ENCODE measurements around the gene CSKMT.
"Not testable (repeated sequence)": the region's sequence is repeated elsewhere in the genome, so short reads cannot be mapped to it uniquely, and the experiment has no call there.

The CSKMT gene

GRCh38 chr11:62665075-62665598 is at the start of gene CSKMT, which contains the start of gene C11orf98:
CSKMT (plus strand) TSS chr11:62665312; CDS start chr11:62665880, 568 bp downstream.
C11orf98 (minus strand) TSS chr11:62665210; CDS start chr11:62665169, 41 bp downstream.
- DNase-seq (ENCODE audit: low spot score): peak; percentile 98

DNA sequence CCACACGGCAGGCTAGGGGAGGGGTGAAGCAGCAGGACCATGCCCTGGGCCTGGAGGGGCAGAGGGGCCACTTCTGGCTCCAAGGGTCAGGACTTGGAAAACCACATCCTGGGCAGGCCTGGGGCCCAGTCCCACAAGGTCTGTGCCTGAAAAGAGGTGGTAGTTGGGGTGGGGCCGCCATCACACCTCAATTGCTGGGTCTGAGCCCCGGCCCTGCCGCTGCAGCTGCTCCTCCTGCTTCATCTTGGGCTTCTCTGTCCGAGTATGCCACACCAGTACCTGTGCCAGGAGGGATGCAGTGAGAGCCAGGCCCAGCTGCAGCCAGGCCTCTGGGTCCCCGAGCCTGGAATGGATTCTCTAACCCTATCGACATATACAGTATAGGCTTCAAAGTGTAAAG is 49.6 kb upstream of the CSKMT start:
- no peak for DNase-seq (ENCODE audit: low spot score)

DNA sequence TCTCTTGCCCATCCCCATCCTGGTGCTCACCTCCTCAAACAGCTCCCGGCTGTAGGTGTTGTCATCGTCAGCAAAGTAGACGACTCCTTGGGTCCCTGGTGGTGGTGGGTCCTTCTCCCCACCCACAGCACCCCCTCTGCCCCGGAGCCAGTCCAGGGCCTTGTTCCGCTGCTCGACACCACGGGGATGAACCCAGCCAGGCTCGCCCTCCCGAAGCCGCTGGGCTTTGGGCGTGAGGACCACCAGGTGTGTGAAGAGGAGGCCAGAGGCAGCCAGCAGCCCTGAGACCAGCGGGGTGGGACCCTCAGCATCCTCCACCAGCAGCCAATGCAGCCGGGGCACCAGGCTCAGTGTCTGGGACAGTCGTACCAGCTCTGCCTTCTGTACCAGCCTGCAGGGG is 48.2 kb upstream of the CSKMT start:
- DNase-seq (ENCODE audit: low spot score): not testable (repeated sequence)

DNA sequence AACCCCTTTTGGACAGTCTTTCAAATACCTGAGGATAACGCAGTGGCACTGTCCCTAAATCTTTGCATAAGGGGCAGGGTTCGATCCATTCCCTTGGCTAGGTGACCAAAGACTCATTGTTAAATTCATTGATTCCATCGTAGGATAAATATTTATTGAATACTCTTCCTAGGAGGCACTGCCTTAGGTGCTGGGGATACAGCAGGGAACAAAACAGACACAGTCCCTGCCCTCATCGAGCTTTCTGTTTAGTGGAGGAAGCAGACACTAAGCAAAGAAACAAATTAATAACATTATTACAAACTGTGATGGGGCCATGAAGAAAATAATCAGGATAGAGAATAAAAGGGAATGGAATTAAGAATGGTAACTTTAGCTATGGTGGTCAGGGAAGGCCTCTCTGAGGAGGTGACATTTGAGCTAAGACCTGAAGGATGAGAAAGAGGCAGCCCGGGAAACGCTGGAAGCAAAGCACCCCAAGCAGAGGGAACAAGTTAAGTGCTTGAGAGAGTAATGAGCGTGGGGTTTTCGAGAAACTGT is 44.0 kb upstream of the CSKMT start:
- DNase-seq (ENCODE audit: low spot score): no peak

GRCh38 chr11:62621567-62622470 is 43.3 kb upstream of the CSKMT start, which contains the start of gene B3GAT3:
B3GAT3 (minus strand) TSS chr11:62621986; CDS start chr11:62621947, 39 bp downstream.
- peak; percentile 98 for DNase-seq (ENCODE audit: low spot score)

DNA sequence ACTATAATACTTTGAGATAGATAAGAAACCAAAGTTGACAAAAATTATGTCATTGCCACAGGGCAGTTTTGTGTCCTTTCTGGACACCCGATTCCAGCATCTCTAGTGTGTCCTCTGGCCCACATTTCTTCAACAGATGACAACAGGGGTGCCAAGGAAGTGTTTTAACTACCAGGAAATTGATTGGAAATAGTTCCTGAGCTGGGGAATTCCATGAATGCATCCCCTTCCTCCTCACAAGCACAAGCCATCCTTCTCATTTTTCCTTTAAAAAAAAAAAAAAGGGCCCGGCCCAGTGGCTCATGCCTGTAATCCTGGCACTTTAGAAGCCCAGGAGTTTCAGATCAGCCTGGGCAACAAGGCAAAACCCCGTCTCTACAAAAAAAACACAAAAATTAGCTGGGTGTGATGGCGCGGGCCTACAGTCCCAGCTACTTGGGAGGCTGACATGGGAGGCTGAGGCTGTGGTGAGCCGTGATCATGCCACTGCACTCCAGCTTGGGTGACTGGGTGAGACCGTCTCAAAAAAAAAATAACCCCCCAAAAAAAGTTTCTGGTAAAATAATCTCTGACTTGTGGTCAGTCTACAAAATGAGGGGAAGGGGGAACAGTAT is 42.5 kb upstream of the CSKMT start:
- no peak for DNase-seq (ENCODE audit: low spot score)

DNA sequence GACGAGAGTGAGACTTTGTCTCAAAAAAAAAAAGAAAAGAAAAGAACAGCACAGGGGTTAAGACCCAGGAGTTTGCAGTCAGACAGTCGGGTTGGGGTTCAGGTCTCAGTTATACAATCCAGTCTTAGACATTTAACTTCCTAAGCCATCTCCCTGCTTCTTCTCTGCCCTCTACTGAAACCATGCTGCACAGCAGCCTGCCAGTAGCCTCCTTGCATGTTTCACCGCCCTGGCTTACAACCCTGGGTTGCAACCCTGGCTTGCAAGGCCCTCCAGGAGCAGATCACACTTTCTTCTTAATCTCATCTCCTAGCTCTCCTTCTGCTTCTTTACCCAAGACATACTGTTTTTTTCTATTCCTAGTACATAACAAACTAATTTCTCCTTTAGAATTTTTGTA is 37.4 kb upstream of the CSKMT start:
- DNase-seq (ENCODE audit: low spot score): no peak

DNA sequence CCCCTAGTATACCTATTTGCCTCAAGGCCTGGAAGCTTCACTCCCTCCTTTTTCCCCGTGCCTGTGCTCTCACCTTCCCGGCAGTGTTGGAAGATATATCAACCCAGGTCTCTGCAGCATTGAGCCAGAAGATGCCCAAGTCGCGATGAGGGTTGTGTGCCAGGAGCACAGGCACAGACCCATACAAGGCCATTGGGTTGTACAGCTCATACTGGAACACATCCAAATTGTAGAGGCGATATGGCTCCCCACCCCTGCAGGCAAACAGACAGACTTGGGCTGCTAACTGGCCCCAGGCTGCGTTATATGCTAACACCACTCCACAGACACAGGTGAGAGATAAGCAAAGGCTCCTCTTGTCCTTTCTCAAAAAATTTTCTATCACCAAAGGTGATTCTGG is 32.6 kb upstream of the CSKMT start:
- DNase-seq (ENCODE audit: low spot score): no peak

- DNase-seq (ENCODE audit: low spot score): no peak
Observed at GRCh38 chr11:62644220-62644619, 20.9 kb upstream of the CSKMT start.

DNA sequence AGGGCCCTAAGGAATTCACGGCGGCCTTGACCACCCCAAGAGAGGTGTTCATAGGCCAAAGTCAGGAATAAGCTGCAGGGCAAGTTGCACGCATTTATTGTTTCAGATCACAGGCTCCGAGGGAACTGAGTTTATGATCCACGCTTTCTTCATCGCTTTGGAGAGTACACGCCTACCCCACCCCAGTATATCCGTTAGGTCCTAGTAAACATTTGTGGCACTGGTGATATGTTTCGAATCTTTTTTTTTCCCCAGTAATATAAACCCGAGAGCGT is 19.5 kb upstream of the CSKMT start:
- no peak for DNase-seq (ENCODE audit: low spot score)

DNA sequence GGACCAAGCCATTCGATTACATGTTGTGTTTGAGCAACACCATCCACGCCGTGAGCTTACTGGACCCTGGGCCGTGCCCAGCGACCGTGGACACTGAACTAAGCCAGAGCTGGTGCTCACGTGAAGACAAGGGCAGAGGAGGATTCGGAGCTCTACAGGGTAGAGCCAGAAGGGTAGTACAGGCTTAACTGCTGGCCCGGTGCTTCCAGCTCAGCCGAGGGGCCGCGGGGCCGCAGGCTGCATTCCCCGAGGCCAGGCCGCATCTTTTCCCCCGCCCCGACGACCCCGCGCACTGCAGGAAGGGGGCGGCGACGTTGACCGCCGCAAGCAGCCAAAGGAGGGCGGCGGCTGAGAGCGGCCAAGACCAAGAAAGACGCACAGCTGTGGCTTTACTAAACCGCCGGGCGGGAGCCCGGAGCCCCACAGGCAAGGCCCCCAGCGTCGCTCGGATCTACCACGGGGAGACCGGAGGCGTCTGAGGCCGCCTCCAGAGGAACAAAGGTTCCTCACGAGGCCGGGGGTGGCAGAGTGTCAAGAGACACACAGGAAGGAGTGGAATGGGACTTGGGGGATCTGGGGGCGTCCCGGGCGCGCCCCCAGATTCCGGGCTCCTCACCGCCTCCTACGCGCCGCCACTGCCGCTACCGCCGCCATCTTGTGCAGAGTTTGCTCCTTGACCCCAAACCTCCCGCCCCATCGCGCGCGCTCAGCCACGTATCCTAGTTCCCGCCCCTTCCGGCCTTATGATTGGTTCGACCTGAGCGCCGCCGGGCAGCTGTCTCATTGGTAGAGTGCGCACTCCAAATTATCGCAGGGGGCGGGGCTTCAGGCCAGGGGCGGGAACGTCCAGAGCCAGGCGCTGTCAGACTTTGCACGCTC is 18.9 kb upstream of the CSKMT start, which contains the start of gene GANAB:
Gene GANAB, minus strand, starts transcription at position 668 of the 879 bp plus-strand sequence. Its CDS starts 14 bp downstream, at position 654.
- DNase-seq (ENCODE audit: low spot score): peak; percentile 99

GRCh38 chr11:62646825-62647608 is 18.1 kb upstream of the CSKMT start:
- peak; percentile 55 for DNase-seq (ENCODE audit: low spot score)

DNA sequence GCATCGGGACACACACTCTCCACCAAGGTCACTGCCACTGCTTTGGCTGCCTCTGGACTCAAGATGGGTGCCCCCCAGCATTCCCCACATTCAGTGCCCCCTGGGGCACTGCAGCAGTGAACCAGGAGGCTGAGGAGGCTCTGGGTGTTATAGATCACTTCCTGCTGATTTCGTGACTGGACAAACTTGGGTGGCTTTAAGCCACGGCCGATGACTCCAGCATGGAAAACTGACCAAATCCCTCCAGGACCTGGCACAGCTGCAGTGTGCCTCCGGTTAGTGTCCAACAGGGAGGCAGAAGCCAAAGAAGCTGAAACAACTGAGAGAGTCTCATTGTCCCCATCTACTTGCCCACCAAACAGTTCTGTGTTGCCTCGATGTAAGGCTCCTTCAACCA is 17.5 kb upstream of the CSKMT start:
- no peak for DNase-seq (ENCODE audit: low spot score)

DNA sequence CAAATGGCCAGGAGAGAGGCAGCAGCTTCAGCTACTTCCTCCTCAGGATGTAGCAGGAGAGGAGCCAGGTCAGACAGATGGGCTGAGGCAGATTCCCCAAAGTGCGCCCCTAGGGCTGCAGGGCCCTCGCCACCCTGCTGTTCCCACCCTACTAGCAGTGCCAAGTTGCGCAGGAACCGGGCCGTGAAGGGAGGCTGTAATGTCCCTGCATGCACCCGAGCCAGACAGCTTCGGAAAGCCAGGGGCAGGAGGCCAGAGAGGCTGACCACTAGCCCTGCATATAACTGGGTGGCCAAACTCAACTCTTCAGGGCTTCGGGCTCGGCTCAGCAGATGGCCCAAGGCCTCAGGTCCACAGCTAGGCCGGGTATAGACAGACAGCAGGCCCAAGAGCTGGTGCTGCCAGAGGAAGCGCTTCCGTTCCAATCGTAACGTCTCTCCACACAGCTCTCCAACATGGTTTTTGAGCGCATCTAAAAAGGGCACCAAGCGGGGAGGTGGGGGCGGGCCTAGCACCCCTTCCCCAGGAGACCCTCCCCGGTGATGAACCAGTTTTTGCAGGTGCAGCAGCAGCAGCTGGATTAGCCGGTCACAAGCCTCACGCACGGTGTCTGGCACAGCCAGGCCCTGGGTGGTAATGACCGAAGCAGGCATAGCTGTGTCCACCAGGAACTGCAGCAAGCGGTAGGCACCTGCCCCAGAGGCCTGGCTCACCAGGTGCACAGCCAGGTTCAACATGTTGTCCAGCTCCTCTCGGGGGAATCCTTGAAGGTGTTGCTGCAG is 16.7 kb upstream of the CSKMT start:
- no peak for DNase-seq (ENCODE audit: low spot score)

DNA sequence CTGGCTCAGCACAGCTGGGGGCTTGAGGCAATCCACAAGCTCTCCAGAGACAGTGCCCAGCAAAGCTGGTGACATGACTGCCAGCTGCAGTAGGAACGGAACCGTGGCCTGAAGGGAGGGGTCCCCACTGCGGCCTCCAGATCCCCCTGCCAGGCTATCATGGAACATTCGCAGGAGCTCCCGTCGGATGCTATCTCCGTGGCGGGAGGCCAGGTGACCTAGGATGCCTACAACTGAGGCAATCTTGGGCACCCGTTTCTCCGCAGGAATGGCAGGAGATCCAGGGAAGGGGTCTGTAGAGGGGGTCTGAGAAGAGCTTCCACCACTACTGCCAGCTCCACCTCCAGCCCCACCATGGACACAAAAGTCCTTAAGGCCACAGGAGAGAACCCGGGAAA is 16.1 kb upstream of the CSKMT start:
- DNase-seq (ENCODE audit: low spot score): no peak

- no peak for DNase-seq (ENCODE audit: low spot score)
Observed at GRCh38 chr11:62649486-62649885, 15.6 kb upstream of the CSKMT start.

GRCh38 chr11:62650283-62650682 is 14.8 kb upstream of the CSKMT start:
- not testable (repeated sequence) for DNase-seq (ENCODE audit: low spot score)

DNA sequence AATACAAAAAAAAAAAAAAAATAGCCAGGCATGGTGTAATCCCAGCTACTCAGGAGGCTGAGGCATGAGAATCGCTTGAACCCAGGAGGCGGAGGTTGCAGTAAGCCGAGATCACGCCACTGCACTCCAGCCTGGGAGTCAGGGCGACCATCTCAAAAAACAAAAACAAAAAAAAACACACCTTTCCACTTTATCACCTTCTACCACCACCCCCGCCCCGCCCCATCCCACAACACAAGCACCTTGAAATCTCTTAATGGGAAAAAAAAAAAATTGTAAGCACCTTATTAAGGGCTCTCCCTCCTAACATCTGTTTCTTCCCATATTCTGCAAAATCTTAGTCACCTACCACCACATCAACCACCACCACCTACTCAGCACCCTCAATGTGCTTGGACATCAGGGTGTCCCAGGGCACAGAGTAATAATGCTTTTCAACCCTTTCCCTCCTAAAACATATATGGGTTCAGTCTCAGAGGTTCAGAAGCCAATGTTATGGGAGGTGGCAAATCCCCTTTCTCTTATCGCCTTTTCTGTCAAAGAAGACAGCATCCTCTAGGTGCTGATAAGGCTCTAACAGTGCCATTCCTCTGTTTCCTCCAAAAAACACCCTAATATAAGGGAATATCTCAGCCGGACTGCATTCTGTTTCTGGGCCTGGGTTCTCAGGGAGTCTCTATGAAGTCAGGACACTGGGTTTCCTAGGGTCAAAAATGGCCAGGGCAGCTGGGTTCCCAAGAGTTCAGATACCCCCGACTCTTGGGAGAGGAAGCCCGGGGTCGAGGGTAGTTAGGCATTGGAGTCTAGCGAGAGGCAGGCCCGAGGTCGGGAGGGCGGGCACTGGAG is 12.7 kb upstream of the CSKMT start:
- no peak for DNase-seq (ENCODE audit: low spot score)

DNA sequence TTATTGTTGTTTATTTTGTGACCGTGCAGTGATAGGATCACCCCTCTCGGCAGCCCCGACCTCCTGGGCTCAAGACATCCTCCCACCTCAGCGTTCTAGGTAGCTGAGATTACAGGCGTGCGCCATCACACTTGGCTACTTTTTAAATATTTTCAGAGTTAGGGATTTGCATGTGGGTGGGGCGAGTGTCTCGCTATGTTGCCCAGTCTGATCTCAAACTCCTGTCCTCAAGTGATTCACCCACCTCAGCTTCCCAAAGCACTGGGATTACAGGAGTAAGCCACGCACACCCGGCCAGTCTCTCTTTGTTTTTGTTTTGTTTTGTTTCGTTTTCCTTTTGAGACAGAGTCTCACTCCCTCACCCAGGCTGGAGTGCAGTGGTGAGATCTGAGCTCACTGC is 10.8 kb upstream of the CSKMT start:
- no peak for DNase-seq (ENCODE audit: low spot score)

Measured in ecto neural progenitor cell (in vitro differentiated cells).